Endothelial cell (in vitro differentiated cells): ENCODE results near the gene CHRNA10. TPM values are rescaled to one million over a fixed set of nuclear protein-coding genes. Genes with fewer than 3 reads are reported as not detected.

ENCODE experiments used
- DNase-seq: peaks from one replicate; pipeline ENCODE4 v3.0.0; 2021; ENCODE audit warnings: low spot score
- H3K27ac Mint-ChIP-seq: one replicate; pipeline ENCODE4 v1.8.0; 2021; ENCODE audit warnings: mixed read lengths, inconsistent platforms; ENCODE audit not compliant: unreplicated experiment
- H3K27me3 Mint-ChIP-seq: one replicate; pipeline ENCODE4 v1.8.0; 2021; ENCODE audit warnings: mild to moderate bottlenecking, moderate library complexity, mixed read lengths, inconsistent platforms; ENCODE audit not compliant: unreplicated experiment
- H3K36me3 Mint-ChIP-seq: one replicate; pipeline ENCODE4 v1.8.0; 2021; ENCODE audit warnings: mild to moderate bottlenecking, low read depth, mixed read lengths, inconsistent platforms; ENCODE audit not compliant: unreplicated experiment
- H3K4me1 Mint-ChIP-seq: one replicate; pipeline ENCODE4 v1.8.0; 2021; ENCODE audit warnings: mild to moderate bottlenecking, mixed read lengths, inconsistent platforms; ENCODE audit not compliant: unreplicated experiment
- H3K4me3 Mint-ChIP-seq: one replicate; pipeline ENCODE4 v1.8.0; 2021; ENCODE audit warnings: mild to moderate bottlenecking, mixed read lengths, inconsistent platforms; ENCODE audit not compliant: unreplicated experiment
- H3K9me3 Mint-ChIP-seq: one replicate; pipeline ENCODE4 v1.8.0; 2021; ENCODE audit warnings: mixed read lengths, inconsistent platforms; ENCODE audit not compliant: unreplicated experiment
- CTCF ChIP-seq: fragments of 200-600 bp; sonication (generic); IDR thresholded peaks from one replicate; pipeline ENCODE4 v1.5.0; 2021; ENCODE audit warnings: antibody characterized with exemption; ENCODE audit not compliant: unreplicated experiment
- total RNA-seq: library from RNA; stranded (reverse); fragmentation: NEBNext Ultra II Directional; extraction: Animal tissue kit (Norgen Biotek cat#: 25700); gene quantifications from one replicate; pipeline ENCODE4 v1.2.1, GENCODE V29; 2021; ENCODE audit not compliant: unreplicated experiment

Gene CHRNA10
- total RNA-seq, 1 donor from 2014 or later = 0.72 TPM

DNA sequence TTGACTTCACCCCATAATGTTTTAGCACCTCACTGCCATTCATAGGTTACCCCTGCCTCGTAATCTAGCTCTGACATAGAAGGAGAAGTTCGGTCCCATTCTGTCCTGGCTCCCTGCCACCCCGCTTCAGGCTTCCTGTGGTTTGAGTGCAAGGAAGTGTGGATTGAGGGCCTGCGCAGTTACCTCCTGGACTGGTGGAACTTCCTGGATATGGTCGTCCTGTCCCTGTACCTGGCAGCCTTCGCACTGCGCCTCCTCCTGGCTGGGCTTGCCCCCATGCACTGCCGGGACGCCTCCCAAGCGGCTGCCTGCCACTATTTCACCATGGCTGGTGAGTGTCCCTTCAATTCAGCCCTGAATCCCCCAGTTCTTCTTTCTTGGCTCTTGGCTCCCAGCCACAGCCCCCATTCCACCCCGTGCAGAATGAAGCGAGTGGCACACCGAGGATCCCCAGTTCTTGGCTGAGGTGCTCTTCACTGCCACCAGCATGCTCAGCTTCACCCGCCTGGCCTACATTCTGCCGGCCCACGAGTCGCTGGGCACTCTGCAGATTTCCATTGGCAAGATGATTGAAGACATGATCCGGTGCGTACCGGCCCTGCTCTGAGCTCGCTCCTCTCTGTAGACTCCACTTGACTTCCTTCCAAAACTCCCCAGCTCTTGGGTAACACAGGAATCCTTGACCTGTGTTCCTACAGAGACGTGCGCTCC is 44.8 kb downstream of the CHRNA10 start:
- DNase-seq = no peak
- Mint-ChIP-seq H3K27ac (no peak overlapping the region), H3K27me3 (peaks cover 2% of the 10 kb centered on the region), H3K4me3 (no peak overlapping the region), H3K4me1 (peaks cover 25% of the 10 kb centered on the region), H3K9me3 (no peaks in the 10 kb centered on the region), H3K36me3 (peaks cover 3% of the 10 kb centered on the region)
- TF ChIP-seq CTCF = no peak

DNA sequence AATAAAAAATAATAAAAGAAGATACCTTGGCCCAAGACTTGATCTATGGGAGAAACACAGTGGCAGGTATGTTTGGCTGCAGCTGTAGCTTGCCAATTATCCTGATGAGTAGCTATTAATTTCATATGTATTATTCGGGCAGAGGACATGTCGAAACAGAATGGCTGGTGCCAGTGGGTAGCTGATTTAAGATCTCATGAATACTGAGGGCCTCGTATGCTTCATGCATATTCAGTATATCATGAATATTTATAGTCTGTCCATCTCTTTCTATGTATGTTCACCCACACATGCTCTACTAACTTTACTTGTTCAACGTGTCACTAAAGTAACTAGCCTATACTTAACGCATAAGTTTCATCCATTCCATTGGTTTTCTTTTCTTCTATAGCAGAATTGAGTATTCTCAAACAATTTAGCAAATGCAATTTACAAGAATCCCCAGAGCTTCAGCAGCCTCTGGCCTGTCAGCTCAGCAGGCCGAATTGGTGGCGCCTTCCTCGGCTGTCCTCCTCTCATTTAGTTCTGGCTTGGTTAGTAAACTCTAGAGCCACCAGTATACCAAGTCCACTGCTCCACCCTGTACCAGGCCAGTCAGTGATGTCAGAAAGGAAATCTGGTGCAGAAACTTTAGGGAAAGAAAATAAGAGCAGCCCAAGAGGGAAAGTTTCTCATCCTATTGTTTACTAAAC is 47.3 kb downstream of the CHRNA10 start:
- H3K27ac Mint-ChIP-seq = no peak overlapping the region
- H3K27me3 Mint-ChIP-seq = peaks cover 2% of the 10 kb centered on the region
- TF ChIP-seq CTCF = no peak
- peaks cover 3% of the 10 kb centered on the region for H3K36me3 Mint-ChIP-seq
- no peaks in the 10 kb centered on the region for H3K9me3 Mint-ChIP-seq
- DNase-seq = no peak
- H3K4me3 Mint-ChIP-seq = no peak overlapping the region
- H3K4me1 Mint-ChIP-seq = peaks cover 26% of the 10 kb centered on the region

- TF ChIP-seq CTCF = no peak
- peaks cover 2% of the 10 kb centered on the region for H3K27me3 Mint-ChIP-seq
- no peak overlapping the region for H3K4me3 Mint-ChIP-seq
- H3K36me3 Mint-ChIP-seq = peaks cover 3% of the 10 kb centered on the region
- peaks cover 26% of the 10 kb centered on the region for H3K4me1 Mint-ChIP-seq
- H3K9me3 Mint-ChIP-seq = no peaks in the 10 kb centered on the region
- DNase-seq = no peak
- no peak overlapping the region for H3K27ac Mint-ChIP-seq
These were observed 48.1 kb downstream of the CHRNA10 start for GRCh38 chr11:3623121-3623520.

DNA sequence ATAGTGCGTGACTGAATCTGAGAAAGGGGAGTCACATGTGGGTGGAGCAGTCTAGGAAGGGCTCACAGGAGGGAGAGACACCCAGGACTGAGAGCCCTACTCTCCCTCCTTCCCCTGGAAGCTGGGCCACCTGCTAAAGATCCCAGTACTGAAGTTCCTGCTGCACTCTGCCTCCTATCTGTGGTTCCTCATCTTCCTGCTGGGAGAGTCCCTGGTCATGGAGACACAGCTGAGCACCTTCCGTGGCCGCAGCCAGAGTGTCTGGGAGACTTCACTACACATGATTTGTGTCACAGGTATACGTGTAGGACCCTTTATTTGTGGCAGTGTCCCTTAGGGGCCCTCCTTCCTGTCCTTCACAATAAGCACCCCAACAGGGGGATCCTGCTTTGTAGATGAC is 48.7 kb downstream of the CHRNA10 start:
- Mint-ChIP-seq H3K27ac (no peak overlapping the region), H3K4me1 (peaks cover 26% of the 10 kb centered on the region), H3K9me3 (no peaks in the 10 kb centered on the region), H3K27me3 (peaks cover 2% of the 10 kb centered on the region), H3K36me3 (peaks cover 3% of the 10 kb centered on the region), H3K4me3 (no peak overlapping the region)
- no peak for TF ChIP-seq CTCF
- DNase-seq = no peak

DNA sequence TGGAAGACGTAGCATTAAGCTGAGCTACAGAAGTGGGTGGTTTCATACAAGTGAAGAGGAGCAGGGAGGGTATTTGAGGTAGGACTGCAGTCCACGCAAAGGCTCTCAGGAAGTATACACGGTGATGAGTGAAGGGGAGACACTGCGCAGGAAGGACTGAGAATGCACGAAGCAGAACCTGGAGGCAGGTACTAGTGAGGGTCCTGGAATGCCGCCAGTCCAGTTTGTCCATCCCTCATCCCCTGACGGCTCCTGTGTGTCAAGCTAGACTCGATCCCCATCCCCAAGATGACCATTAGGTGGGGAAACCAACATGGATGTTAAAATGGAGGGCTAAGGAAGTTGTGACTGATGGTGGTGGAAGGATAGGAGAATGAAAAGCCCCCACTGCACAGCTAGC is 53.2 kb downstream of the CHRNA10 start:
- no peak for DNase-seq
- no peak overlapping the region for H3K27ac Mint-ChIP-seq
- no peaks in the 10 kb centered on the region for H3K9me3 Mint-ChIP-seq
- H3K4me1 Mint-ChIP-seq = peaks cover 18% of the 10 kb centered on the region
- H3K27me3 Mint-ChIP-seq = peaks cover 2% of the 10 kb centered on the region
- no peak overlapping the region for H3K4me3 Mint-ChIP-seq
- TF ChIP-seq CTCF = no peak
- no peaks in the 10 kb centered on the region for H3K36me3 Mint-ChIP-seq
